ENCODE results near the gene COA5.
"Not testable (repeated sequence)": the region's sequence is repeated elsewhere in the genome, so short reads cannot be mapped to it uniquely, and the experiment has no call there.

Gene COA5

GRCh38 chr2:98605076-98605475 lies 3.2 kb downstream of the COA5 start:
- no peak for DNase-seq

GRCh38 chr2:98604547-98604946 lies 3.8 kb downstream of the COA5 start:
- no peak for DNase-seq

- peak; percentile 6 for DNase-seq
Measured at GRCh38 chr2:98601532-98602132, 6.7 kb downstream of the COA5 start.

GRCh38 chr2:98598781-98599428 lies 9.4 kb downstream of the COA5 start:
- DNase-seq: no peak

- DNase-seq: not testable (repeated sequence)
Measured at GRCh38 chr2:98594665-98595064, 13.6 kb downstream of the COA5 start.

GRCh38 chr2:98592565-98592964 lies 15.7 kb downstream of the COA5 start:
- DNase-seq: no peak

- no peak for DNase-seq
Measured at GRCh38 chr2:98589489-98589888, 18.8 kb downstream of the COA5 start.

- DNase-seq: no peak
Measured at GRCh38 chr2:98588880-98589431, 19.4 kb downstream of the COA5 start.

GRCh38 chr2:98586551-98587140 lies 21.7 kb downstream of the COA5 start:
- no peak for DNase-seq

GRCh38 chr2:98585386-98585785 lies 22.9 kb downstream of the COA5 start:
- DNase-seq: no peak

GRCh38 chr2:98583816-98584618 lies 24.3 kb downstream of the COA5 start:
- DNase-seq: no peak

- DNase-seq: no peak
Measured at GRCh38 chr2:98583276-98583675, 25.0 kb downstream of the COA5 start.

- DNase-seq: no peak
Measured at GRCh38 chr2:98582523-98582922, 25.8 kb downstream of the COA5 start.

- no peak for DNase-seq
Measured at GRCh38 chr2:98580656-98581284, 27.5 kb downstream of the COA5 start.

GRCh38 chr2:98579926-98580325 lies 28.4 kb downstream of the COA5 start:
- no peak for DNase-seq

GRCh38 chr2:98578231-98578630 lies 30.1 kb downstream of the COA5 start:
- no peak for DNase-seq

- no peak for DNase-seq
Measured at GRCh38 chr2:98577313-98577712, 31.0 kb downstream of the COA5 start.

GRCh38 chr2:98576666-98577312 lies 31.5 kb downstream of the COA5 start:
- no peak for DNase-seq

GRCh38 chr2:98573426-98573825 lies 34.9 kb downstream of the COA5 start:
- DNase-seq: no peak

- no peak for DNase-seq
Measured at GRCh38 chr2:98572676-98573075, 35.6 kb downstream of the COA5 start.

- DNase-seq: no peak
Measured at GRCh38 chr2:98572211-98572610, 36.1 kb downstream of the COA5 start.

- DNase-seq: no peak
Measured at GRCh38 chr2:98571796-98572195, 36.5 kb downstream of the COA5 start.
